Activated naive CD8-positive, alpha-beta T cell treated with anti-CD3 and anti-CD28 coated beads, Interleukin-2, amount 10 ng/mL, durations not matched to agents 7 days and 5 days (primary cell): ENCODE measurements around the gene USP49. TPM values are rescaled to one million over a fixed set of nuclear protein-coding genes. Genes with fewer than 3 reads are reported as not detected.

Experiments used
- ATAC-seq: fragments of 150-1000 bp; cut with Tn5 transposase; one replicate; pipeline ENCODE4 v1.10.0; 2021; ENCODE audit warnings: low read depth, moderate library complexity
- POLR2A ChIA-PET: fragments of 350-600 bp; sonication (Branson Sonifier 250); formaldehyde crosslinking; loops from one replicate; lab custom pipeline; 2021; ENCODE audit warnings: antibody characterized with exemption; lab: Charles Lee
- DNase-seq: peaks from one replicate; pipeline ENCODE4 v3.0.0; 2021
- H3K27ac Mint-ChIP-seq: one replicate; pipeline ENCODE4 v1.8.0; 2022; ENCODE audit warnings: mild to moderate bottlenecking, mixed read lengths
- H3K27me3 Mint-ChIP-seq: one replicate; pipeline ENCODE4 v1.8.0; 2022; ENCODE audit warnings: mild to moderate bottlenecking, moderate library complexity, mixed read lengths
- H3K36me3 Mint-ChIP-seq: one replicate; pipeline ENCODE4 v1.8.0; 2021; ENCODE audit warnings: mild to moderate bottlenecking, mixed read lengths
- H3K4me1 Mint-ChIP-seq: one replicate; pipeline ENCODE4 v1.8.0; 2021; ENCODE audit warnings: mixed read lengths
- H3K4me3 Mint-ChIP-seq: one replicate; pipeline ENCODE4 v1.8.0; 2022; ENCODE audit warnings: mild to moderate bottlenecking, moderate library complexity, mixed read lengths
- H3K9me3 Mint-ChIP-seq: one replicate; pipeline ENCODE4 v1.8.0; 2021; ENCODE audit warnings: mixed read lengths
- total RNA-seq, 2 experiments: library from RNA; stranded (reverse); gene quantifications; one replicate each; pipeline ENCODE4 v1.2.3, GENCODE V29; 2021

The USP49 gene
- total RNA-seq, 2 experiments from 2014 or later: 5.8 to 6.9 TPM

DNA sequence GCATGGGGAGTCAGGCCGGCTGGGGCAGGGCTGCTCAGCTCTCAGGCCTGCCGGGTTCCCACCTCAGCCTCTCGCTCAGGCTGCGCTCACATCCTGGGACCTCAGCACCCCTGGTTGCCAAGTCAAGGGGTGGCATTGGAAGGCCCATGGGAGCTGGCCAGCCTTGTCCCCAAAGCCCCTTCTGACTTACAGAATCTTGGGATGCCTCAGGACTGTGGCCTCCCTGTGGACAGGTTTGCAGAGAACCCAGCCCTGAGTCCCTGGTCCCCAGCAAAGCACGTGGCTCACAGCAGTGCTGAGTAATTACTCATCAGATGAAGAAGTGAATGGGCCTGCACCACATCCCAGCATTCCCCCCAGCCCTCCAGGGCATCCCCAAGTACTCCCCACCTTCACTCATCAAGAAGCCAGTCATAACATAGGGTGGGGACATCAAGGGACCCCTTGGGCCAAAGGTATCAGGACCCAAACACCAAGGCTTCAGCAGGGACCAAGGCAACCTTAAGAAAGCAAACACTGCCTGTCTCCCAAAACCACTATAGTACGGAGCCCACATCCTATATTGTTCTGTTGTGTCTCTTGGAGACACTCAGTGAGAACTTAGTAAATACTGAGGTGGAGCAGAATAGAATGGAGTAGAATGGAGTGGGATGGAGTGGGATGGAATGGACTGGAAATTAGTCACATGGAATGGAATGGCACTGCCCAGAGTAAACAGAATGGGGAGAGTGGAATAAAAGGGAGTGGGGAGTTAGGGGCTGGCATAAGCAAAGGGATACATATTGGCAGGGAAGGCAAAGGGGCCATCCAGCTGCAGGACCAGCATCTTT is 151.6 kb downstream of the USP49 start:
- Mint-ChIP-seq H3K4me3 (no peak overlapping the region), H3K36me3 (no peaks in the 10 kb centered on the region), H3K27ac (no peak overlapping the region), H3K9me3 (no peaks in the 10 kb centered on the region), H3K4me1 (no peaks in the 10 kb centered on the region), H3K27me3 (peaks cover 2% of the 10 kb centered on the region)
- POLR2A ChIA-PET: interaction anchor here (0.7 kb wide), 1 partner anchor 891 kb away, joined by 3 read pairs; no protein-coding TSS in a partner anchor
- ATAC-seq (no peak), DNase-seq (no peak)

GRCh38 chr6:41741625-41742490 is 153.3 kb downstream of the USP49 start:
- POLR2A ChIA-PET: no interaction called here
- Mint-ChIP-seq H3K9me3 (no peaks in the 10 kb centered on the region), H3K27ac (no peak overlapping the region), H3K27me3 (no peaks in the 10 kb centered on the region), H3K4me3 (no peak overlapping the region), H3K36me3 (no peaks in the 10 kb centered on the region), H3K4me1 (no peaks in the 10 kb centered on the region)
- ATAC-seq (no peak), DNase-seq (no peak)

DNA sequence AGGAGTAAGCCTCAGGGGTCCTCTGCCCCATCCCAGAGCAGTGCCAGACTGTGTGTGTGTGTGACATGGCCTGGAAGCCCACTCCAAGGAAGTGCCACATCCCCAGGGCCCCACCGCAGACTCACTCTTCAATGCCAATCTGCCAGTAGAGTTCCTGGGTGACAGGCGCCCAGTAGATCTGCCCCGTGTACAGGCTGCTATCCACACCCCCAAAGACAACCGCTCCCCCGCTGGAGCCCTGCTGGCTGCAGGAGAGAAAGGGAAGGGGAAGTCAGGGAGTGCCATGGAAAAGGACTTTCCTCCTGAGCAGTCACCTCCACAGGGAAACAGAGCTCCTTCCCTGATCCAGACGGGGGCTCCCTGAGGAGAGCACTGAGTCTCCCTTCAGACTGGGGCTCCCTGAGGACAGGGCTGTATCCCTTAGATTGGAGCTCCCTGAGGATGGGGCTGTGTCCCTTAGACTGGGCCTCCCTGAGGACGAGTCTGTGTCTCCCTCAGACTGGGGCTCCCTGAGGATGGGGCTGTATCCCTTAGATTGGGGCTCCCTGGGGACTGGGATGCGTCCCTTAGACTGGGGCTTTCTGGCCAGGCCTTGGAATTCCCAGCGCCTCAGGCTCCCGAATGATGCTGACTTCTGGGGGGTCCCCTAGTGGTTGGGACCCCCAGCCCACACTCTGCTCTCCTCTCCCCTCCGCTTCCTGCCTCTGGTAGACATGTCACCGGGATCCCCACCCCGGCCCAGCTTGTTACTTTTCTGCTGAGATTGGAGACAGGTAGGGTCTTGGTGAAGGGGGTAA is 154.6 kb downstream of the USP49 start:
- Mint-ChIP-seq H3K27me3 (no peaks in the 10 kb centered on the region), H3K4me1 (peaks cover 4% of the 10 kb centered on the region), H3K27ac (no peak overlapping the region), H3K9me3 (no peaks in the 10 kb centered on the region), H3K36me3 (no peaks in the 10 kb centered on the region), H3K4me3 (no peak overlapping the region)
- DNase-seq (no peak), ATAC-seq (no peak)
- POLR2A ChIA-PET: interaction anchor here (0.6 kb wide), 1 partner anchor 8 kb away, joined by 3 read pairs; no protein-coding TSS in a partner anchor

Other genes with a start within 250 kb of the USP49 start
- 10 to 100 TPM; 17.6 TPM for gene TFEB, start 159.8 kb downstream of the USP49 start, total RNA-seq
- not detected for gene PGC, start 148.0 kb downstream of the USP49 start, total RNA-seq
- 1 to 10 TPM; 6.2 to 8.3 TPM for gene FRS3, start 115.5 kb downstream of the USP49 start, total RNA-seq
- gene PRICKLE4, start 114.6 kb downstream of the USP49 start, total RNA-seq: not detected
- 100 to 1,000 TPM; 157 to 163 TPM for gene TOMM6, start 107.7 kb downstream of the USP49 start, total RNA-seq
- gene MED20, start 25.8 kb upstream of the USP49 start, total RNA-seq: 10 to 100 TPM; 18.5 to 21.4 TPM
- 10 to 100 TPM; 23.1 to 26.9 TPM for gene BYSL, start 26.1 kb upstream of the USP49 start, total RNA-seq
- 100 to 1,000 TPM; 382 to 413 TPM for gene CCND3, start 46.4 kb upstream of the USP49 start, total RNA-seq
- gene TAF8, start 155.1 kb upstream of the USP49 start, total RNA-seq: 10 to 100 TPM; 46.2 to 50.4 TPM
- under 1 TPM; 0.08 to 0.14 TPM for gene C6orf132, start 247.2 kb upstream of the USP49 start, total RNA-seq